Endothelial cell of umbilical vein (primary cell): ENCODE measurements around the gene PLXND1. TPM values are rescaled to one million over a fixed set of nuclear protein-coding genes. Genes with fewer than 3 reads are reported as not detected.
A peak's percentile ranks its signal among the peaks of the same experiment; 100 is the strongest.

Source experiments
- BruUV-seq: library from RNA; stranded (reverse); fragments of 400-500 nt; replicated peaks from 2 replicates; lab custom pipeline; 2021; lab: Mats Ljungman, UMichigan
- CTCF ChIA-PET: fragments of 300-600, 350-600 bp; sonication (Branson Sonifier 250); formaldehyde crosslinking; loops from one replicate; lab custom pipeline; 2021; ENCODE audit warnings: antibody characterized with exemption, inconsistent platforms; lab: Charles Lee
- POLR2A ChIA-PET: fragments of 300-600, 350-600 bp; sonication (Branson Sonifier 250); formaldehyde crosslinking; loops from one replicate; lab custom pipeline; 2021; ENCODE audit warnings: antibody characterized with exemption, inconsistent platforms; lab: Charles Lee
- DNase-seq: peaks from one replicate; pipeline ENCODE4 v3.0.0-alpha.2; 2011; ENCODE audit warnings: low read depth, low spot score
- FAIRE-seq: peaks from 2 replicates; lab custom pipeline; 2011; peaks lifted over from hg19 to GRCh38; lab: Jason Lieb, UNC
- H2AFZ ChIP-seq: 2 replicates; pipeline ENCODE4 v1.6.0; 2012; ENCODE audit warnings: low read depth, low read length, control low read depth, inconsistent platforms
- H3K27ac ChIP-seq: 2 replicates; pipeline ENCODE4 v1.5.1; 2011; ENCODE audit warnings: low read depth, mild to moderate bottlenecking, control low read depth, low read length, moderate library complexity; ENCODE audit not compliant: insufficient read depth
- H3K27me3 ChIP-seq, 2 experiments: 2 replicates each; pipeline versions ENCODE4 v1.6.0 to v1.6.1; 2011; ENCODE audit warnings: low read length in 2 of 2, mixed read lengths in 1 of 2; ENCODE audit not compliant: control insufficient read depth in 2 of 2, insufficient read depth in 2 of 2
- H3K36me3 ChIP-seq, 2 experiments: 2 replicates in 1 of 2; 3 replicates in 1 of 2; pipeline ENCODE4 v1.5.1; 2011; ENCODE audit warnings: low read length in 2 of 2, mild to moderate bottlenecking in 1 of 2, moderate library complexity in 1 of 2; ENCODE audit not compliant: control insufficient read depth in 2 of 2, insufficient read depth in 2 of 2; ENCODE audit errors: extremely low read depth in 1 of 2
- H3K4me1 ChIP-seq: 3 replicates; pipeline ENCODE4 v1.5.1; 2011; ENCODE audit warnings: mild to moderate bottlenecking, low read length; ENCODE audit not compliant: control insufficient read depth, insufficient read depth; ENCODE audit errors: extremely low read depth
- H3K4me2 ChIP-seq: 2 replicates; pipeline ENCODE4 v1.6.1; 2011; ENCODE audit warnings: low read length, control low read depth, mixed read lengths; ENCODE audit not compliant: insufficient read depth
- H3K4me3 ChIP-seq, 3 experiments: fragments of 200-600 bp in 1 of 3; sonication (generic), shearing (Covaris generic) in 1 of 3; replicated peaks in 1 of 3; 2 replicates each; pipeline ENCODE4 v1.5.1; 2011 to 2016; ENCODE audit warnings: control low read depth in 3 of 3, low read length in 3 of 3, mild to moderate bottlenecking in 2 of 3, inconsistent platforms in 1 of 3, low read depth in 1 of 3, moderate library complexity in 1 of 3; ENCODE audit not compliant: insufficient read depth in 1 of 3
- H3K79me2 ChIP-seq: 2 replicates; pipeline ENCODE4 v1.6.0; 2012; ENCODE audit warnings: low read length, inconsistent platforms; ENCODE audit not compliant: control insufficient read depth, insufficient read depth
- H3K9ac ChIP-seq: replicated peaks from 2 replicates; pipeline ENCODE3; 2011; ENCODE audit warnings: low read length, control low read depth; ENCODE audit not compliant: insufficient read depth; ENCODE audit errors: extremely low read depth
- H3K9me1 ChIP-seq: replicated peaks from 3 replicates; pipeline ENCODE4 v1.6.0; 2011; ENCODE audit warnings: mild to moderate bottlenecking, low read length; ENCODE audit not compliant: control insufficient read depth, insufficient read depth; ENCODE audit errors: extremely low read depth
- H3K9me3 ChIP-seq: replicated peaks from 2 replicates; pipeline ENCODE4 v1.5.1; 2012; ENCODE audit warnings: low read length, inconsistent platforms; ENCODE audit not compliant: control insufficient read depth, insufficient read depth
- H4K20me1 ChIP-seq: replicated peaks from 2 replicates; pipeline ENCODE3; 2011; ENCODE audit warnings: mild to moderate bottlenecking, low read length; ENCODE audit not compliant: control insufficient read depth, insufficient read depth; ENCODE audit errors: extremely low read depth
- CTCF ChIP-seq, 2 donors: IDR thresholded peaks; 1 replicate in 1 of 2; 2 replicates in 1 of 2; pipeline ENCODE4 v1.5.1; 2011; ENCODE audit warnings: low read length in 2 of 2, mild to moderate bottlenecking in 2 of 2, moderate library complexity in 2 of 2, control low read depth in 1 of 2, inconsistent platforms in 1 of 2, low read depth in 1 of 2; ENCODE audit not compliant: insufficient read depth in 1 of 2; ENCODE audit errors: extremely low read depth in 1 of 2
- EZH2 ChIP-seq: IDR thresholded peaks from 2 replicates; pipeline ENCODE4 v1.6.1; 2012; ENCODE audit warnings: borderline replicate concordance, low read depth, mild to moderate bottlenecking, moderate library complexity, low read length, inconsistent platforms; ENCODE audit not compliant: severe bottlenecking
- FOS ChIP-seq: IDR thresholded peaks from 2 replicates; pipeline ENCODE4 v1.6.1; 2011; ENCODE audit warnings: mild to moderate bottlenecking, low read length, moderate library complexity, borderline replicate concordance; ENCODE audit not compliant: insufficient read depth
- GATA2 ChIP-seq: IDR thresholded peaks from 2 replicates; pipeline ENCODE4 v1.7.0; 2011; ENCODE audit warnings: low read depth, mild to moderate bottlenecking, moderate library complexity, mixed read lengths, low read length; ENCODE audit not compliant: insufficient read length, insufficient read depth
- JUN ChIP-seq: IDR thresholded peaks from 2 replicates; pipeline ENCODE4 v1.6.1; 2011; ENCODE audit warnings: borderline replicate concordance, low read depth; ENCODE audit not compliant: insufficient read length, insufficient read depth
- MAX ChIP-seq: IDR thresholded peaks from 2 replicates; pipeline ENCODE4 v1.6.1; 2011; ENCODE audit not compliant: insufficient read depth, insufficient read length
- MYC ChIP-seq: IDR thresholded peaks from one replicate; pipeline ENCODE4 v1.6.1; 2011; ENCODE audit warnings: mild to moderate bottlenecking, low read depth, low read length
- POLR2A ChIP-seq: IDR thresholded peaks from 2 replicates; pipeline ENCODE4 v1.6.1; 2012; ENCODE audit warnings: low read depth, mild to moderate bottlenecking, control low read depth, low read length
- POLR2AphosphoS5 ChIP-seq: IDR thresholded peaks from 2 replicates; pipeline ENCODE4 v1.6.1; 2012; ENCODE audit warnings: low read depth, mild to moderate bottlenecking, control low read depth, low read length, moderate library complexity; ENCODE audit not compliant: insufficient read depth
- dilution Hi-C: fragments of 300-500 bp; cut with MboI; formaldehyde crosslinking; loops from one replicate; pipeline ENCODE4 v1.15.0; 2019; ENCODE audit warnings: low sequenced_read_pairs; ENCODE audit not compliant: extremely low pct_ligation_motif_present
- intact Hi-C: fragments of 100-400 bp; cut with micrococcal nuclease; formaldehyde crosslinking; loops from one replicate; pipeline ENCODE4 v1.10.0; 2022
- polyA plus RNA-seq, 4 experiments: library from polyadenylated mRNA; depleted of rRNA in 3 of 4; stranded (reverse) in 3 of 4; unstranded in 1 of 4; fragments of >200 nt; gene quantifications; 2 replicates each; pipeline versions ENCODE4 v1.2.1 to v1.2.3, GENCODE V29; 2011 to 2012; ENCODE audit warnings: missing spikeins in 1 of 4
- total RNA-seq: library from RNA; stranded (reverse); gene quantifications from 2 replicates; pipeline ENCODE4 v1.2.3, GENCODE V29; 2021

Gene PLXND1
- total and polyA plus RNA-seq, 2 donors (not counting 3 experiments of a cell fraction or from before 2014, with no cell fraction given), result 300 to 834 TPM

- no TSS peak for BruUV-seq
- no peak for FAIRE-seq
- H2AFZ ChIP-seq, result no peak overlapping the region
- no peak overlapping the region for H3K4me2 ChIP-seq
- H4K20me1 ChIP-seq, result no peaks in the 10 kb centered on the region
- no peaks in the 10 kb centered on the region for H3K36me3 ChIP-seq
- H3K4me1 ChIP-seq, result peaks cover 63% of the 10 kb centered on the region
- POLR2A ChIA-PET, result no interaction called here
- TF ChIP-seq GATA2 (no peak), JUN (no peak), EZH2 (no peak), POLR2AphosphoS5 (no peak), CTCF (IDR thresholded peaks at IDR 0.05; ENCODE audit: extremely low read depth in 1 of 2, insufficient read depth in 1 of 2, low read depth in 1 of 2, low read length in 2 of 2) (no peak), POLR2A (no peak), MAX (no peak), FOS (no peak), MYC (no peak)
- intact Hi-C loops, result loop anchor here (1.0 to 10.0 kb wide), 4 partner anchors 9 to 475 kb away; partner anchors contain the start of gene IFT122
- no peaks in the 10 kb centered on the region for H3K27me3 ChIP-seq
- DNase-seq, result no peak
- peak overlapping the region; percentile 47 for H3K9ac ChIP-seq
- CTCF ChIA-PET, result interaction anchor here (1.0 to 1.2 kb wide), 2 partner anchors 10 to 130 kb away, joined by 3 read pairs; no protein-coding TSS in a partner anchor
- no peaks in the 10 kb centered on the region for H3K9me3 ChIP-seq
- no peaks in the 10 kb centered on the region for H3K79me2 ChIP-seq
- H3K27ac ChIP-seq, result peak overlapping the region; percentile 72
- no peak overlapping the region for H3K4me3 ChIP-seq
- dilution Hi-C loops, result no loop called here
- no peaks in the 10 kb centered on the region for H3K9me1 ChIP-seq
Observed at GRCh38 chr3:129619726-129620162, 13.3 kb upstream of the PLXND1 start.
